Fibroblast of pulmonary artery (primary cell): Measurements from ENCODE around the gene TRAF1.

ENCODE experiments used
- DNase-seq: peaks from one replicate; pipeline ENCODE4 v3.0.0-alpha.2; 2010; ENCODE audit warnings: low read depth
- H3K4me3 ChIP-seq: replicated peaks from 2 replicates; pipeline ENCODE4 v1.5.1; 2011; ENCODE audit warnings: low read depth, mild to moderate bottlenecking, control low read depth, low read length, moderate library complexity
- TF ChIP-seq, protein P1 (sequence below): IDR thresholded peaks from 2 replicates; pipeline ENCODE4 v1.5.1; 2011; ENCODE audit warnings: mild to moderate bottlenecking, control low read depth, low read length, inconsistent platforms; ENCODE audit errors: missing control alignments

Gene TRAF1

GRCh38 chr9:120878188-120879130 lies 48.1 kb downstream of the TRAF1 start:
- TF ChIP-seq, protein P1, sequence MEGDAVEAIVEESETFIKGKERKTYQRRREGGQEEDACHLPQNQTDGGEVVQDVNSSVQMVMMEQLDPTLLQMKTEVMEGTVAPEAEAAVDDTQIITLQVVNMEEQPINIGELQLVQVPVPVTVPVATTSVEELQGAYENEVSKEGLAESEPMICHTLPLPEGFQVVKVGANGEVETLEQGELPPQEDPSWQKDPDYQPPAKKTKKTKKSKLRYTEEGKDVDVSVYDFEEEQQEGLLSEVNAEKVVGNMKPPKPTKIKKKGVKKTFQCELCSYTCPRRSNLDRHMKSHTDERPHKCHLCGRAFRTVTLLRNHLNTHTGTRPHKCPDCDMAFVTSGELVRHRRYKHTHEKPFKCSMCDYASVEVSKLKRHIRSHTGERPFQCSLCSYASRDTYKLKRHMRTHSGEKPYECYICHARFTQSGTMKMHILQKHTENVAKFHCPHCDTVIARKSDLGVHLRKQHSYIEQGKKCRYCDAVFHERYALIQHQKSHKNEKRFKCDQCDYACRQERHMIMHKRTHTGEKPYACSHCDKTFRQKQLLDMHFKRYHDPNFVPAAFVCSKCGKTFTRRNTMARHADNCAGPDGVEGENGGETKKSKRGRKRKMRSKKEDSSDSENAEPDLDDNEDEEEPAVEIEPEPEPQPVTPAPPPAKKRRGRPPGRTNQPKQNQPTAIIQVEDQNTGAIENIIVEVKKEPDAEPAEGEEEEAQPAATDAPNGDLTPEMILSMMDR, result no peak
- H3K4me3 ChIP-seq, result no peak overlapping the region
- no peak for DNase-seq

DNA sequence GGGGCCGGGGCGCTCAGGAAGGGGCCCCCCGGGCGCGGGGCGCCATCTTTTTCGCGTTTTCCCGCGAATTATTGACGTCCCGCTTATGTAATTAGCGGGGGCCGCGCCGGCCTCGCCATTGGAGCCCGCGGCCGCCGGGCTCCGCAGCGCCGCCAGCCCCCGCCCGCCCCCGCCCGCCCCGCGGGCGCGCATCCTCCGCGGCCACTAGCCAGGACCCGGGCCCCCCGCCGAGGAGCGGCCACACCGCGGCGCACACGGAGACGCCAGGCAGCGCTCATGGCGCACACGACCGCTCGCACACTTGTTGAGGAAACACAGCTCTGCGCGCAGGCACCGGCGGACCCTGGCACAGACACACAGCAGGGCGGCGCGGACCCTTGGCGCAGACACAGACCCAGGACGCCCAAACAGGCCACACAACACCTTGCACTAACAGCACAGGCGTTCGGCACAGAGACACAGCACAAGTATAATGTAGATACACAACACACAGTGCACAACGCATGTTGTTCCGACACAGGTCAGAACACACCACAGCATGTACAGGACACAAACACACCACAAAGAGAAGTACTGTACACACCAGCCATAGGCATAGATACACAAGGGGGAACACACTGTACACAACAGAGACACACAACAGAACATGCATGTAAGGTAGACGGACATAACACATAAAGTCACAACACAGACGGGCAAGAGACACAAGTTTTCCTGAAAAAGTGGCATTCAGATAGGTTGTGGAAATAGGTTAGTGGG lies 49.1 kb downstream of the TRAF1 start:
- DNase-seq, result peak; percentile 53
- TF ChIP-seq, protein P1, result no peak
- H3K4me3 ChIP-seq, result peak overlapping the region; percentile 73

DNA sequence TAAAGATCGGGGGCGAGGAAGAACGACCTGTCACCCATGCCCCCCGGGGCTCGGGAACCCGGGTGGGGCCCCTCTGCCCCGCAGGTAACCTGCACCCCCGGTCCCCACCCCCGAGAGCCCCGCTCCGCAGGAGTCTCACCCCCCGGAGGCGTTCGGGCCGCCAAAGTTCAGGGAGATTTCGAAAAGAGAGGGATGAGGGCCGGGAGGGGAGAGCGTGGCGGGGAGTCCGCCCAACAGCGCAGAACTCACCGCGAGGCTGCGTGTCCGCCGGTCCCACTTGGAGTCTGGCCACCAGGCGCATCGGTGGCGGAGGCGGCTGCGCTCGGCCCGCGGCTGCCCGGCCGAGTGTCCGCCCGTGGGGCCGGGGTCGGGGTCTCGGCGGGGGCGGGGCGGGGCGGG lies 49.8 kb downstream of the TRAF1 start, which contains the start of gene PHF19:
TSS of gene PHF19 (minus strand) at position 347 of the 399 bp plus-strand sequence. CDS start 2,447 bp downstream, outside the sequence.
- peak within 1 kb of the TSS; percentile 73 for H3K4me3 ChIP-seq
- TF ChIP-seq, protein P1, result no peak
- DNase-seq, result peak; percentile 44

DNA sequence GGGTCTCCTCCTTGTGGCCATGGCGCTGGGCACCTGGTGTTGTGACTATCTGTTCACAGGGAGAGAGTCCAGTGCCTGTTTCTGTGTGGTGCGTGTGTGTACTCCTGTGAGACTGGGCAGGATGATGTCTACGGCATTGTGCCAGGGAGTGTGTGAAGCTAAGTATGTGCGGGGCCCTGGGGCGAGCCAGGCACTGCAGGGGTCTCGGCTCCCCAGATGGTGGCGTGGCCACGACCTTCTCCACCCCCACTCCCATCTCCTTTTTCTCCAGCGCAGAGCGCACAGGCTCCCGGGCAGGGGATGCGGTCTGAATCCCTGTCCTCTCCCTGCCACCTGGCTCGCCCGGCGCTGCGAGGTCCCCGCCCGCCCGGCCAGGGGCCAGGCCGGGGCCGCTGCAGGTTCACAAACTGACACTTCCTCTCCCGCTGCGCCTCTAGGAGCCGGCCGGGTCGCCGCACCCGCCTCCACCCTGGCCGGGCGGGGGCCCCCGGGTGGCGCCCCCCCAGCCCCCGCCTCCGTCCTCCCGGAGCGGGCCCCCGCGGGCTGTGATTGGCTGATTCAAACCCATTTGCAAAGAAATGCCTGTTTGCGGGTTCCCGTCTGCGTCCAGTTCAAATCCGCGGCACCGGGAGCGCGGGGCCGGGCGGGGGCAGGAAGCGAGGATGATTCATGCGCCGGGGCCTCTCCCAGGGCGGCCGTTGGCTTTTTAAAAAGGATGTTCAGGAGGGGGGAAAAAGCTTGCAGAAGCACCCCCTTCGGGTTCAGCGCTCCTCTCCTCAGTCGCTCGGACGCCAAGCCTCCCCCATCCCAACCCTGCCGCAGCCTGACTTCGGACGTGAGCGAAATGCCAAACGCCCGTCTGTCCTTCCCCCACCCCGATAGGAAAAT lies 50.4 kb downstream of the TRAF1 start:
- peak; percentile 82 for DNase-seq
- H3K4me3 ChIP-seq, result peak overlapping the region; percentile 73
- TF ChIP-seq, protein P1, result peak; percentile 3

DNA sequence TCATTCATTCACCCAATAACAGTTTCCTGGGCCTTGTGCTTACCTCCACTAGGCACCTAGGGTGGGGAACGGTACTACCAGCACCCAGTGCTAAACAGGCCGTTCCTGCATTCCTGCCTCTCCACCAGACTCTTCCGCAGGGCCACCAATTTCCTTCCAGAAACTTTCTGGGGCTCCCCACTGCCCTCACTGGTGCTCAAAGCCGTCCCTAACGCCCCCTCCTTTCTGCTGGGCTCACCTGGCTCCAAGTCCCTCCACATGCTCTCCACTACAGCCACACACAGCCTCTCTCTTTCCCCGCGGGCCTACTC lies 51.0 kb downstream of the TRAF1 start:
- TF ChIP-seq, protein P1, result no peak
- DNase-seq, result no peak
- H3K4me3 ChIP-seq, result peak overlapping the region; percentile 73

DNA sequence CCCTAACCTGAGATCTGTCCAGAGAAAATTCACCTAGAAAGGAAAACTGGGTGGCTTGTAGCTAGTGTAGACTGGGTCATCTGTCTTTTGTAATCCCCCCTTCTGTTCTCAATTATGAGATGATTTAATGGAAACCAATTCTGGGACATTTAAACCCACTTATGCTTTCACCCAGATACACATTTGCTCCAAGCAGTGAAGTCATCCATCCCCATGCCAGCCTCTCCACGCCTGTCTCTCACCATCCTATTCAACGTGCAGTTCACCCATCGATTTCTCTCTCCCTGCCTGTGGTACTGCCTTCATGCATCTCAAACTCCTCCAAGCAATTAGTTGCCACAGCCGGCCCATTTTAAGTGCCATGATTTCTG lies 51.4 kb downstream of the TRAF1 start:
- TF ChIP-seq, protein P1, result no peak
- no peak for DNase-seq
- no peak overlapping the region for H3K4me3 ChIP-seq
